ENCODE measurements around the gene ACP3.
"Not testable (repeated sequence)": the region's sequence is repeated elsewhere in the genome, so short reads cannot be mapped to it uniquely, and the experiment has no call there.

The ACP3 gene, protein sequence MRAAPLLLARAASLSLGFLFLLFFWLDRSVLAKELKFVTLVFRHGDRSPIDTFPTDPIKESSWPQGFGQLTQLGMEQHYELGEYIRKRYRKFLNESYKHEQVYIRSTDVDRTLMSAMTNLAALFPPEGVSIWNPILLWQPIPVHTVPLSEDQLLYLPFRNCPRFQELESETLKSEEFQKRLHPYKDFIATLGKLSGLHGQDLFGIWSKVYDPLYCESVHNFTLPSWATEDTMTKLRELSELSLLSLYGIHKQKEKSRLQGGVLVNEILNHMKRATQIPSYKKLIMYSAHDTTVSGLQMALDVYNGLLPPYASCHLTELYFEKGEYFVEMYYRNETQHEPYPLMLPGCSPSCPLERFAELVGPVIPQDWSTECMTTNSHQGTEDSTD

GRCh38 chr3:132317229-132317948, at the start of gene ACP3:
ACP3 (plus strand) TSS chr3:132317407; CDS start chr3:132317457, 50 bp downstream.
- no peak for DNase-seq

DNA sequence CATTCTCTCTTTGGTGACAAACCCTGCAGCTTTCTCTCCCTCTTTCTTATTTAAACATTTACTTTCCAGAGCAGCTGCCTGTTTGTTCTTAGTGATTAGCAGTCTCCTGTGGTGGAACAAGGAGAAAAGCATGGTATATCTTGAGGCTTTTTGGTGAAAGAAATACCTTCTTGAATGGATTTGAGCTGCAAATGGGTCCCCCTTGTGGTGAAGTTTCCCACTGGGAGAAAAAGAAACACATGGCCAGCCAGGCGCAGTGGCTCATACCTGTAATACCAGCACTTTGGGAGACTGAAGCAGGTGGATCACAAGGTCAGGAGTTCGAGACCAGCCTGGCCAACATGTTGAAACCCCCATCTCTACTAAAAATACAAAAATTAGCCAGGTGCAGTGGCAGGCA, 48.3 kb upstream of the ACP3 start:
- DNase-seq = no peak

DNA sequence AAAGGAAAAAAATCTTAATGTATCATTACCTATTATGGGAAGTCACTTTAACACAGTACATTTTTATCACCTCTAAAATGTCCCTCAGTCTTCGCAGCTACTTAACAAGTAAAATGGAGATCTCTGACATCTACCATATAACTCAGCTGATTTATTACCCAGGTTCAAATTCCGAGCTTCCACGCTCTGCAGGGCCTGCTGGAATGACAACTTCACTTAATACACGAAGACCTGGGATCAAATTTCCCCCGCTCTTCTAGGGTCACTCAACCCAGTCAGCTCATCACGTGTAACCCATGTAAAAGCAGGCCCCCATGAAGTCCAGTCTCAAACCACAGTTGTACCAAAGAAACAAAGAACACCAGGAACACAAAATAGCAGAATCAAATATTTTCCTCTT, 44.2 kb upstream of the ACP3 start:
- no peak for DNase-seq

GRCh38 chr3:132276228-132276906, 40.8 kb upstream of the ACP3 start:
- DNase-seq = no peak

- DNase-seq = no peak
Measured at GRCh38 chr3:132279030-132279429, 38.2 kb upstream of the ACP3 start.

GRCh38 chr3:132283440-132283839, 33.8 kb upstream of the ACP3 start:
- DNase-seq = no peak

- no peak for DNase-seq
Measured at GRCh38 chr3:132283916-132284405, 33.2 kb upstream of the ACP3 start.

DNA sequence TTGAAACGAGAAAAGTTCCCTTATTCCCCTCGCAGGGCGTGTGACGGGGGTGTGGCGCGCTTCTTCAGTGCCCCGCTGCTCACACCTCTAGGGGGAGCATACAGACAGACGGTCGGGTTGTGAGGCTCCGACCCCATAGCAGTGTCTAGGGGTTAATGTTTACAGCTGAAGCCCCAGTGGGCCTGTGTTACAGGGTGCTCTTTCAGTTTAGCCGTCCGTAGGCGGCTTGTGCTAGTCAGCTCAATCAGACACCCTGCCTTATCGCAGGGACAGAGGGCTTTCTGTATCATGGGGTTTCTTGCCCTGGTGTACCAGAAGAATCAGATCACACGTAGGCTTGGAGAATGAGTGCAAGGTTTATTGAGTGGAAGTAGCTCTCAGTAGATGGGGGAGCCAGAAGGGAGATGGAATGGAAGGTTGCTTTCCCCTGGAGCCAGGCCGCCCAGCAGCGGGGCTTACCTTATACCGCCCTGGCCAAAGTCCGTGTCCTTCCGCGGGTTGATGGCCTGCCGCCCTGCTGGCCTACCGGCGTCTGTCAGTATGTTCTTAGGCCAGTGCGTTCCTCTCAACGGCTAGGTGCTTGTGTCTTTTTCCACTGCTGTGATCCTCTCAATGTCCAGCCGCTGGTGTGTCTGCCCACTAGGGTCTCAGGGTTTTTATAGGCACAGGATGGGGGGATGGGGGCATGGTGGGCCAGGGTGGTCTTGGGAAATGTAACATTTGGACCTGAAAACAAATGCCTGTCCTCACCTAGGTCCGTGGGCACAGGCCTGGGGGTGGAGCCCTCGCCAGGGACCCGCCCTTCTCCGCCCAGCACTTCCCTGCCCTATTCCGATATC, 32.2 kb upstream of the ACP3 start:
- no peak for DNase-seq

- no peak for DNase-seq
Measured at GRCh38 chr3:132285620-132285945, 31.6 kb upstream of the ACP3 start.

GRCh38 chr3:132286035-132286434, 31.2 kb upstream of the ACP3 start:
- DNase-seq = no peak

DNA sequence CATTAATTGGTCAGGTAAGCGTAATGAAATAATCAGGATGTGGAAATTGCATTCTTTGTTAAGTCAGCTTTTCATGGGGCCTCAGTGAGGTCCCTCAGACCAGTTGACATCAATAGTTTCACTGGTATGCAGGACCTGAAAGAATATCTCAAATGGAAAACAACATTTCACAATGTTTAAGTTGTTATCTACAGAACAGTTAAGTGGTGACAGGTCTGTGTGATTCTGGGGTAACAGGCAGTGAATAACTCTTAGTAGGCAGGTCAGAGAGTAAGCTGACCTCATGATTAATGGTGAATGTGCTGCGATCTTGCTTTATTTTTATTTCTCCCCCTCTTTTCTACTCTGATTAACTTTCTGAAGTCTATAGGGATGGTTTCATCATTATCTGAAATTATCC, 28.9 kb upstream of the ACP3 start:
- no peak for DNase-seq

GRCh38 chr3:132289316-132289715, 27.9 kb upstream of the ACP3 start:
- no peak for DNase-seq

DNA sequence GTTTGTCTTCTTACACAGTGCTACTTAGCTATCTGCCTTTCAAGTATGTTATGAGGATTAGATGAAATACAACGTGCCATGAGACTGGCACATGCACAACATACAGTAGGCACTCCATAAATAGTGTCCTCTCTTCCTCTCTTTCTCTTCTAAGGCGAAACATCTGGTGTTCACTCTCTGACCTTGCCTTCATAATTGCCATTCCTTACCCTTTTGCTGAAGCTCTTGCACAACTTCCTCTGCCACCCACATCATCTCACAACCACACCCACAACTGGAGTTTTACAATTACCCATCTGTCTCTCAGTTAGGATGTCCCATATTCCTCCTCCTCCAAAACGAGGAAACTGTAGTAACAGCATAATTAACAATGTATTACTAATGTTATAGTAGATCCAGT, 26.4 kb upstream of the ACP3 start:
- no peak for DNase-seq

DNA sequence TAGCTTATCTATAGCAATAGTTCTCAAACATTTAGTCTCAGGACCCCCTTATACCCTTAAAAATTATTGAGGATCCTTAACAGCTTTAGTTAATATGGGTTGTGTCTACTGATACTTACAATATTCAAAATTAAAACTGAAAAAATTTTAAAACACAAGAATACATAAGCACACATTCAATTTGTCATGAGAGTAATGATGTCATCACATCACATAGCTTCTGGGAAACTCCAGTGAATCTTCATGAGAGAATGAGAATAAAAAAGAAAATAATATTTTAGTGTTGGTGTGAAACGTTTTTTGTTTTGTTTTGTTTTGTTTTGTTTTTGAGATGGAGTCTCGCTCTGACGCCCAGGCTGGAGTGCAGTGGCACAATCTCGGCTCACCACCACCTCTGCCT, 25.2 kb upstream of the ACP3 start:
- no peak for DNase-seq

DNA sequence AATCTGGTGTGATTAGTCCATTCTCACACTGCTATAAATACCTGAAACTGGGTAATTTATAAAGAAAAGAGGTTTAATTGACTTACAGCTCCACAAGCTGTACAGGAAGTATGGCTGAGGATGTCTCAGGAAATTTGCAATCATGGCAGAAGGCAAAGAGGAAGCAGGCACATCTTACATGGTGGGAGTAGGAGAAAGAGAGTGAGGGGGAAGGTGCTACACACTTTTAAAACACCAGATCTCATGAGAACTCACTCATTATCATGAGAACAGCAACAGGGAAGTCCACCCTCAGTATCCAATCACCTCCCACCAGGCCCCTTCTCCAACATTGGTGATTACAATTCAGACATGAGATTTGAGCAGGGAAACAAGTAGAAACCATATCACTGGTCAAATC, 24.0 kb upstream of the ACP3 start:
- DNase-seq = no peak

- DNase-seq = no peak
Measured at GRCh38 chr3:132294906-132295305, 22.3 kb upstream of the ACP3 start.

DNA sequence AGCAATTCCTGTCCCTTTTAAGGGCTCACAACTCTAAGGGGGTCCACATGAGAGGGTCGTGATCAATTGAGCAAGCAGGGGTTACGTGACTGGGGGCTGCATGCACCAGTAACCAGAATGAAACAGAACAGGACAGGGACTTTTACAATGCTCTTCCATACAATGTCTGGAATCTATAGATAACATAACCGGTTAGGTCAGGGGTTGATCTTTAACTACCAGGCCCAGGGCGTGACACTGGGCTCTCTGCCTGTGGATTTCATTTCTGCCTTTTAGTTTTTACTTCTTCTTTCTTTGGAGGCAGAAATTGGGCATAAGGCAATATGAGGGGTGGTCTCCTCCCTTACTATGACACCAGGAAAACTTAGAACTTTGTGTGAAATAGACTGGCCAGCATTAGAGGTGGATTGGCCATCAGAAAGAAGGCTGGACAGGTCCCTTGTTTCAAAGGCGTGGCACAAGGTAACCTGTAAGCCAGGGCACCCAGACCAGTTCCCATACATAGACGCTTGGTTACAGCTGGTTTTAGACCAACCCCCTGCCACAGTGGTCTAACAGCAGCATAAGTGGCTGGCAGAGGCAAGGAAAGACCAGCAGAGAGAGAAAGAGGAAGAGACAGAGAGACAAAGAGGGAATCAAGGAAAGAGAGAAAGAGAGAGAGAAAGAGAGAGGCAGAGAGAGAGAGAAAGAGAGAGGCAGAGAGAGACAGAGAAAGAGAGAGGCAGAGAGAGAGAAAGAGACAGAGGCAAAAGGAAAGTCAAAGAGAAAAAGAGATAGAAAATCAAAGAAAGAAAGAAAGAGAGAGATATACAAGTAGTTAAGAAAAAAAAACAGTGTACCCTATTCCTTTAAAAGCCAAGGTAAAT, 13.6 kb upstream of the ACP3 start:
- DNase-seq = not testable (repeated sequence)

DNA sequence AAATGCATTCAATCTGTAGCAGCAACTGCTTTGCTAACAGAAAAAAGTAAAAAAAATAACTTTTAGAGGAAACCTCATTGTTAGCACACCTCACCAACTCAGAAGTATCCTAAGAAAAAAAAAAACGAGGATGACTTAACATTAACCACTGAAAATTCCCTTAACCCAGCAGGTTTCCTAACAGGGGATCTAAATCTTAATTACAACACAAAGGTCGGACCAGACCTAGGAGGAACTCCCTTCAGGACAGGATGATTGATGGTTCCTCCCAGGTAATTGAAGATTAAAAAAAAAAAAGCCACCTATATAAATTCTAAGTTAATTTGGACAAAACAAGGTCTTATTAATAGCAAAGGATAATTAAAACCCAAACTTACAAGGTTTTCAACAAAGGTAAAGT, 12.9 kb upstream of the ACP3 start:
- not testable (repeated sequence) for DNase-seq

DNA sequence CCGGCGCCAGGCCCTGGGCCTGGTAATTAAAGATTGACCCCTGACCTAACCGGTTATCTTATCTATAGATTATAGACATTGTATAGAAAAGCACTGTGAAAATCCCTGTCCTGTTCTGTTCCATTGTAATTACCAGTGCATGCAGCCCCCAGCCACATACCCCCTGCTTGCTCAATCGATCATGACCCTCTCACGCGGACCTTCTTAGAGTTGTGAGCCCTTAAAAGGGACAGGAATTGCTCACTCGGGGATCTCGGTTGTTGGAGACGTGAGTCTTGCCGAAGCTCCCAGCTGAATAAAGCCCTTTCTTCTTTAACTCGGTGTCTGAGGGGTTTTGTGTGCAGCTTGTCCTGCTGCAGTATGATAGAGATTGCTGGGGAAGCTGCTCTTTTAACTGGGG, 7.2 kb upstream of the ACP3 start:
- not testable (repeated sequence) for DNase-seq

GRCh38 chr3:132311316-132311715, 5.9 kb upstream of the ACP3 start:
- DNase-seq = no peak

- DNase-seq = no peak
Measured at GRCh38 chr3:132311841-132312240, 5.4 kb upstream of the ACP3 start.

DNA sequence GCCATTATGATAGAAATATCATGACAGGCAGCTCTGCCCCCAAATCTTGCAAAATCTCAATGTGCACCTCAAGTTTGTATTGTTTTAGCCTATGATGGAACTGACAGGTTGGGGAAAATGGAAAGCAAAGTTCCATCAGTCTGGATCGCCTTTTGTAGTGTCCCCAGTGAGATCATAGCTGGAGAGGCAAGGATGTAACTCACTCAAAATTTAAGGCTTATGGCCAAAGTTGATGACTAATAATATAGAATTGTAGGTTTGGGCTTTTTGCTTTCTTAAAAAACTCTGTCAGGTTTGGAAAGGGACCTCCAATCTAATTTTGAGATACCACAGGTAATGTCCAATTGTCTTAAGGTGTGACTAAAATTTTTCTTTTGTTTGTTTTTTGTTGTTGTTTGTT, 1.4 kb upstream of the ACP3 start:
- no peak for DNase-seq

All from NCI-H1092 (cell line).